ENCODE measurements around the gene ANKRD18A.

- TF ChIP-seq ZNF333 (CRISPR knock-in tag; IDR thresholded peaks at IDR 0.05; ENCODE audit: borderline replicate concordance): no peak
- no peak for TF ChIP-seq SP1 (IDR thresholded peaks at IDR 0.05)
- TF ChIP-seq SP1 (CRISPR knock-in tag; IDR thresholded peaks at IDR 0.05): no peak
- no peak for TF ChIP-seq CTCF (CRISPR knock-in tag; IDR thresholded peaks at IDR 0.05)
- no peak for TF ChIP-seq ZHX1 (CRISPR knock-in tag; IDR thresholded peaks at IDR 0.05; ENCODE audit: low read depth)
- TF ChIP-seq SMC3 (IDR thresholded peaks at IDR 0.05; ENCODE audit: low read length): no peak
- TF ChIP-seq POLR2AphosphoS5 (IDR thresholded peaks at IDR 0.05; ENCODE audit: low read depth, low read length): no peak
- no peak for TF ChIP-seq JUN (CRISPR knock-in tag; IDR thresholded peaks at IDR 0.05)
- TF ChIP-seq ZMYM2 (CRISPR knock-in tag; IDR thresholded peaks at IDR 0.05): no peak
- TF ChIP-seq TARDBP (CRISPR knock-in tag; IDR thresholded peaks at IDR 0.05): no peak
- TF ChIP-seq ETV6 (CRISPR knock-in tag; conservative IDR thresholded peaks at IDR 0.05): no peak
- TF ChIP-seq ZXDC (CRISPR knock-in tag; IDR thresholded peaks at IDR 0.05): no peak
- no peak for TF ChIP-seq DNMT3B (CRISPR knock-in tag; conservative IDR thresholded peaks at IDR 0.05)
- no peak for TF ChIP-seq ZNF142 (CRISPR knock-in tag; IDR thresholded peaks at IDR 0.05)
These were observed 93.8 kb downstream of the ANKRD18A start for GRCh38 chr9:38526591-38526990.
